Activated CD8-positive, alpha-beta memory T cell treated with anti-CD3 and anti-CD28 coated beads, Interleukin-2, amount 50 U/mL, for 24 hours (primary cell): ENCODE results near the gene COIL.

Experiments
- DNase-seq: peaks from one replicate; pipeline ENCODE4 v3.0.0-alpha.2; 2020; ENCODE audit errors: extremely low read depth

The COIL gene

GRCh38 chr17:56908001-56908542, 52.8 kb downstream of the COIL start:
- no peak for DNase-seq

GRCh38 chr17:56903560-56903959, 57.3 kb downstream of the COIL start:
- no peak for DNase-seq

- no peak for DNase-seq
Observed at GRCh38 chr17:56902348-56902747, 58.5 kb downstream of the COIL start.

DNA sequence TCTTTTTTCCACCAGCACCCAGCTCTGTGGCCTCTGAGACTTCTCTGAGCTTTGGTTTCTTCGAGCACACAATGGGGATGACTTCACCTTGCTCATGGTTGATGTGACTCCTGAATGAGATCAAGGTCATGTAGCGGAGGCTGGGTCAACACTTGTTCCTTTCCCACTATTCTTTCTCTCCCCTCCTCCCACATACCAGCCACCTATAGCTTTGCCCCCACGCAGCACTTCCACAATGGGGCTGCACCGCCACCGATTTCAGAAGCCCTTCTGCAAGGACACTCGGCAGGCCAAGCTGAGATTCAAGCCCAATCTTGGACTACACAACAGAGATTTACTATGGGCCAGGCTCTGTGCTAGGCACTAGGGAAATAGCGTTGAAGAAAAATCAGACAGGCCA, 61.4 kb downstream of the COIL start:
- DNase-seq: no peak

- no peak for DNase-seq
Observed at GRCh38 chr17:56898874-56899273, 62.0 kb downstream of the COIL start.

DNA sequence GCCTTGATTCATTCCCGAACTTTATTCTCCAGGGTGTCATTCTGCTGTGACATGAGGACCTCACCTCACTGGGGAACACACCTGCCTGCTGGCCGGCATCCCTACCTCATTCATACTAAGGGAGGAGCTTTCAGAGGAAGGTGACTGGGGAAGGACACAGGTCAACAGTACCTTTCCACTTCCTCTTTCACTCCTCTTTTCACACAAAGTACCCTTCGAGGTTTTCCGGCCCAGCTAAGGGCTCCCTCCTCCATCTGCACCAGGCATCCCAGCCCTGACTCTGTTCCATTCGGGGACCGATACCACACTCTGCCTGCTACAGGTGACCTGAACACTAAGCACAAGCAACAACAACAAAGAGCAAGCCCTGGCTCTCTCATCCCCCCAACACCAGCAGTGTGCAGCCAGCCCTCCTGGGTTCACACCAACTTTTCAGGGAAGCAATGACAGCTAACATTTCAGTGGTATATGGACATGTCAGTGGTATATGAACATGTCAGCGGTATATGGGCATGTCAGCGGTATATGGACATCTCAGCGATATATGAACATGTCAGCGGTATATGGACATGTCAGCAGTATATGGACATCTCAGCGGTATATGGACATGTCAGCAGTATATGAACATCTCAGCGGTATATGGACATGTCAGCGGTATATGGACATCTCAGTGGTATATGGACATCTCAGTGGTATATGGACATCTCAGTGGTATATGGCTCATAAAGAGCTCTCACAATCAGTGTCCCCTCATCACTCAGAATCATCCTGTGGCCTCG, 63.0 kb downstream of the COIL start:
- no peak for DNase-seq

- DNase-seq: no peak
Observed at GRCh38 chr17:56896968-56897359, 63.9 kb downstream of the COIL start.

GRCh38 chr17:56896217-56896967, 64.5 kb downstream of the COIL start:
- DNase-seq: no peak

DNA sequence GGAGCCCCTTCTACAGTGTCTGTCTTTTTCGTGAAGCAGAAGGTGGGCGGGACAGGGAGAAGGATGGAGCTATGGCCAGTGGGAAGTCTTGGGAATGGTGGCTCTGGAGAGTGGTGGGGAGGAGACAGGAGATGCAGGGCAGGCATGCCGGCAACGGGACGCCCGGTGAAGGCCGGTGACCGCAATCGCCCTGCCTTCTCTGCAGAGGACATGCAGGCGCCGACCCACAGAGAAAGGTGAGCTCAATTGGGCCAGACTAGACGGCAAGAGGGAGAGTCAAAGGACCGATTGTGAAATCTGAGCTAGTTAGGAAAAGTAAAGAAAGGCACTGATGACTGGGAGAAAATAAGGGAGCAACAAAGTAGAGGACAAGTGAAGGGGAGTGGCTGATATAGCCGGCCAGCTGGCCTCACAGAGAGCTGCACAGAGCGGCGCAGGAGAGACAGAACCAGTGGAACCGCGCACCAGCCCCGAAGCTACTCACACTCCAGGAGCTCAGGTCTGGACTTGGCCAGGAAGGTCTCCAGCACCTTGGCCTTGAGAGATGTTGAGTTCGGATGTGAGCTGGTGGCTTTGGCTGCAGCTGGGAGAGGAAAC, 65.9 kb downstream of the COIL start:
- no peak for DNase-seq

- DNase-seq: no peak
Observed at GRCh38 chr17:56893503-56893902, 67.3 kb downstream of the COIL start.

DNA sequence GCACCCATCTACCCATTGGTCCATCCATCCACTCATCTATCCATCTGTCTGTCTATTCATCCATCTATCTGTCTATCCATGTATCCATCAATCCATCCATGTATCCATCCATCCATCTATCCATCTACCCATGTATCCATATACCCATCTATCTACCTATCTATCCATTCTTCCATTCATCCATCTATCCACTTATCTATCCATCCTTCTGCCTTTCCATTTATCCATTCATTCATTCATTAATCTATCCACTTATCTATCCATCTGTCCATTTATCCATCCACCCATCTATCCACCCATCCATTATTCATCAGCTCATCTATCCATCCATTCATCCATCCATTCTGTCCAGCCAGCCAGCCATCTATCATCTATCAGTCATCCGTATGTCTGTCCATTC, 68.5 kb downstream of the COIL start:
- DNase-seq: no peak

- no peak for DNase-seq
Observed at GRCh38 chr17:56891751-56892150, 69.1 kb downstream of the COIL start.

DNA sequence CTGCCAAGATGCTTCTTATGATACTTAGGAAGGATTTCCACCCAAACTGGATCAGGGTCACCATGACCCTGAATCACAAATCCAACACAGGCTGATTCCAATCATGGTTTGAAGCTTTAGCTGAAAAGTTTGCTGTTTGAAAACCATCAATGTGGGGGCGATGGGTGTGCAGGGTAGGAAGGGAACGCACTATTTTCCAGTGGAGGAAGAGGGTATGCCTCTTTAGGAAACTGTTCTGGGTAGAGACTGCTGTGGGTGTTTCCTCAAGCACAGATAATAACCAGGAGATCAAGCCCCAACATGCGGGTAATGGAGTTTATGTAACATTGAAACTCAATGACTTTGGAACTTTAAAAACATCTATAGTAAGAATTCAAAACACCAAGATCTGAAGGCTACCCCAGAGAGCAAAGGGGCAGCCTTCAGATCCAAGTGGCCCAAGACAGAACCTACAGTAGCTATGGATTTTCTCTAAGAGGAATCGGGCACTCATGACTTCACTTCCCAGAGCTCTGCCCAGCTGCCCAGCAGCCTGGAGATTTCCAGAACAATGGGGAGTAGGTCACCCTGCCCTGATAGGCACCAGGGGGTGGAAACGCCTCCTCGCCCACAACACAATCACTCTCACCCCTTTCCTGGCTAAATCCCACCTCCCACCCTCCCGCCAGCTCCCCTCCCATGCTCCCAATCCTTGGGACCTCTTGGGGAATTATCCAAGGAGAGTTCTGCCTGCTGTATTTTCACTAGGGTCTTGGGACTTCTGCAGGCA, 69.8 kb downstream of the COIL start:
- no peak for DNase-seq

DNA sequence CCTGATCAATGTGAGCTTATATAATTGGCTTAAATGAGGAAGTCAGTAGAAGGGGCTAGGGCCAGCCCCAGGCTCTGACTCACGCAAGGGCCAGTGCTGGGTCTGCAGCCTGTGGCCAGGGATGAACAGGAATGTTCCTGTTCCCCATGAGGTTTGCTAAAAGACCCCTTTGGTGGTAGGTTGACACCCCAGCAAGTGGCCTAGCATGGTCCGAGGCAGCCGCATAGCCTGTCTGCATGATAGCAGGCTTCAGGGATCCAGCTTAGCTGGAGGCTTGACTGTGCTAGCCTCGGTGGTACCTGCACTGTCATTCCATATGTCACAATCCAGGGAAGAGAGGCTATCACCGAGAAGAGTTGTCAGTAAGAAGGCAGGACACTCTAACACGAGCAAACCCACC, 70.5 kb downstream of the COIL start:
- DNase-seq: no peak
